Measurements from ENCODE around the gene MTHFD1L. TPM values are rescaled to one million over a fixed set of nuclear protein-coding genes. Genes with fewer than 3 reads are reported as not detected.

Gene MTHFD1L
- total RNA-seq, 1 donor from 2014 or later, result 107 TPM

GRCh38 chr6:150898399-150899170 lies 33.1 kb downstream of the MTHFD1L start:
- Mint-ChIP-seq H3K4me3 (ENCODE audit: unreplicated experiment) (no peak overlapping the region), H3K27ac (ENCODE audit: unreplicated experiment) (peak overlapping the region; percentile 96), H3K27me3 (ENCODE audit: low read depth, unreplicated experiment) (no peaks in the 10 kb centered on the region), H3K9me3 (ENCODE audit: unreplicated experiment) (no peaks in the 10 kb centered on the region), H3K4me1 (ENCODE audit: low read depth, unreplicated experiment) (peaks cover 35% of the 10 kb centered on the region), H3K36me3 (ENCODE audit: low read depth, unreplicated experiment) (peaks cover 24% of the 10 kb centered on the region)
- Histone ChIP-seq H3K9ac (ENCODE audit: low read length) (peak overlapping the region; percentile 45), H3K4me1 (ENCODE audit: insufficient read depth, low read length) (peaks cover 24% of the 10 kb centered on the region), H3K36me3 (ENCODE audit: insufficient read depth, low read length) (peaks cover 11% of the 10 kb centered on the region), H3K27me3 (ENCODE audit: insufficient read depth, low read length) (no peaks in the 10 kb centered on the region), H3K4me3 (ENCODE audit: insufficient read depth, low read depth, low read length) (no peak overlapping the region), H3K27ac (ENCODE audit: low read depth, low read length) (peak overlapping the region; percentile 41), H2AFZ (ENCODE audit: low read depth, low read length) (no peak overlapping the region), H3K9me3 (ENCODE audit: insufficient read depth, low read depth, low read length) (no peaks in the 10 kb centered on the region), H3K4me2 (ENCODE audit: low read length) (peak overlapping the region; percentile 35), H3K79me2 (ENCODE audit: insufficient read depth, low read length) (peaks cover 9% of the 10 kb centered on the region), H4K20me1 (ENCODE audit: insufficient read depth, low read length) (peaks cover 5% of the 10 kb centered on the region)
- FAIRE-seq, result no peak
- TF ChIP-seq EZH2 (IDR thresholded peaks at IDR 0.05; ENCODE audit: insufficient read depth, low read length) (no peak), CTCF (IDR thresholded peaks at IDR 0.05; ENCODE audit: insufficient read depth, low read depth, low read length) (no peak)
- DNase-seq (ENCODE audit: low read depth), result peak; percentile 73

- H3K4me1 Mint-ChIP-seq (ENCODE audit: low read depth, unreplicated experiment), result peaks cover 35% of the 10 kb centered on the region
- no peak for TF ChIP-seq CTCF (IDR thresholded peaks at IDR 0.05; ENCODE audit: insufficient read depth, low read depth, low read length)
- Histone ChIP-seq H2AFZ (ENCODE audit: low read depth, low read length) (no peak overlapping the region), H3K9me3 (ENCODE audit: insufficient read depth, low read depth, low read length) (no peaks in the 10 kb centered on the region), H3K9ac (ENCODE audit: low read length) (peak overlapping the region; percentile 45), H3K36me3 (ENCODE audit: insufficient read depth, low read length) (peaks cover 10% of the 10 kb centered on the region), H4K20me1 (ENCODE audit: insufficient read depth, low read length) (peaks cover 4% of the 10 kb centered on the region), H3K27ac (ENCODE audit: low read depth, low read length) (peak overlapping the region; percentile 41), H3K79me2 (ENCODE audit: insufficient read depth, low read length) (peaks cover 6% of the 10 kb centered on the region), H3K4me1 (ENCODE audit: insufficient read depth, low read length) (peaks cover 24% of the 10 kb centered on the region), H3K4me3 (ENCODE audit: insufficient read depth, low read depth, low read length) (no peak overlapping the region), H3K27me3 (ENCODE audit: insufficient read depth, low read length) (no peaks in the 10 kb centered on the region), H3K4me2 (ENCODE audit: low read length) (peak overlapping the region; percentile 19)
- FAIRE-seq, result no peak
- peaks cover 20% of the 10 kb centered on the region for H3K36me3 Mint-ChIP-seq (ENCODE audit: low read depth, unreplicated experiment)
- no peaks in the 10 kb centered on the region for H3K9me3 Mint-ChIP-seq (ENCODE audit: unreplicated experiment)
- no peak overlapping the region for H3K4me3 Mint-ChIP-seq (ENCODE audit: unreplicated experiment)
- H3K27me3 Mint-ChIP-seq (ENCODE audit: low read depth, unreplicated experiment), result no peaks in the 10 kb centered on the region
- peak; percentile 54 for DNase-seq (ENCODE audit: low read depth)
- peak overlapping the region; percentile 96 for H3K27ac Mint-ChIP-seq (ENCODE audit: unreplicated experiment)
Observed at GRCh38 chr6:150899231-150899630, 33.7 kb downstream of the MTHFD1L start.

GRCh38 chr6:150900049-150900448 lies 34.5 kb downstream of the MTHFD1L start:
- H3K79me2 ChIP-seq (ENCODE audit: insufficient read depth, low read length), result peaks cover 4% of the 10 kb centered on the region
- no peaks in the 10 kb centered on the region for H3K9me3 Mint-ChIP-seq (ENCODE audit: unreplicated experiment)
- H3K9ac ChIP-seq (ENCODE audit: low read length), result no peak overlapping the region
- H3K27ac ChIP-seq (ENCODE audit: low read depth, low read length), result no peak overlapping the region
- peaks cover 14% of the 10 kb centered on the region for H3K36me3 Mint-ChIP-seq (ENCODE audit: low read depth, unreplicated experiment)
- peaks cover 10% of the 10 kb centered on the region for H3K36me3 ChIP-seq (ENCODE audit: insufficient read depth, low read length)
- H3K4me1 Mint-ChIP-seq (ENCODE audit: low read depth, unreplicated experiment), result peaks cover 35% of the 10 kb centered on the region
- H4K20me1 ChIP-seq (ENCODE audit: insufficient read depth, low read length), result no peaks in the 10 kb centered on the region
- TF ChIP-seq EZH2 (IDR thresholded peaks at IDR 0.05; ENCODE audit: insufficient read depth, low read length), result no peak
- TF ChIP-seq CTCF (IDR thresholded peaks at IDR 0.05; ENCODE audit: insufficient read depth, low read depth, low read length), result no peak
- DNase-seq (ENCODE audit: low read depth) (peak; percentile 44), FAIRE-seq (no peak)
- H3K27me3 Mint-ChIP-seq (ENCODE audit: low read depth, unreplicated experiment), result no peaks in the 10 kb centered on the region
- no peak overlapping the region for H3K4me3 Mint-ChIP-seq (ENCODE audit: unreplicated experiment)
- H3K27ac Mint-ChIP-seq (ENCODE audit: unreplicated experiment), result peak overlapping the region; percentile 47
- peaks cover 16% of the 10 kb centered on the region for H3K4me1 ChIP-seq (ENCODE audit: insufficient read depth, low read length)
- no peaks in the 10 kb centered on the region for H3K9me3 ChIP-seq (ENCODE audit: insufficient read depth, low read depth, low read length)
- H2AFZ ChIP-seq (ENCODE audit: low read depth, low read length), result no peak overlapping the region
- H3K4me2 ChIP-seq (ENCODE audit: low read length), result no peak overlapping the region
- no peak overlapping the region for H3K4me3 ChIP-seq (ENCODE audit: insufficient read depth, low read depth, low read length)
- no peaks in the 10 kb centered on the region for H3K27me3 ChIP-seq (ENCODE audit: insufficient read depth, low read length)

Measured in astrocyte (in vitro differentiated cells and primary cell).